H1 (cell line): ENCODE results near the gene G3BP1.

ENCODE experiments used
- CEBPB ChIP-seq: IDR thresholded peaks from 2 replicates; pipeline ENCODE4 v1.6.1; 2012; ENCODE audit warnings: low read depth, low read length
- EP300 ChIP-seq, 2 experiments: IDR thresholded peaks; 1 replicate in 1 of 2; 2 replicates in 1 of 2; pipeline ENCODE4 v1.6.1; 2011 to 2012; ENCODE audit warnings: low read depth in 2 of 2, low read length in 2 of 2, mild to moderate bottlenecking in 2 of 2, borderline replicate concordance in 1 of 2, inconsistent platforms in 1 of 2, moderate library complexity in 1 of 2
- HDAC2 ChIP-seq, 2 experiments: fragments of 300-600 bp in 1 of 2; sonication (generic) in 1 of 2; IDR thresholded peaks; 2 replicates each; pipeline ENCODE4 v1.6.1; 2011 to 2012; ENCODE audit warnings: low read depth in 2 of 2, low read length in 2 of 2, mild to moderate bottlenecking in 2 of 2, moderate library complexity in 2 of 2, borderline replicate concordance in 1 of 2, inconsistent platforms in 1 of 2
- KDM5A ChIP-seq: fragments of 200-600 bp; IDR thresholded peaks from 2 replicates; pipeline ENCODE4 v1.7.1; 2012; ENCODE audit warnings: mild to moderate bottlenecking, low read length, inconsistent platforms, mixed read lengths
- POLR2A ChIP-seq, 2 experiments: IDR thresholded peaks; 1 replicate in 1 of 2; 2 replicates in 1 of 2; pipeline ENCODE4 v1.6.1; 2011; ENCODE audit warnings: low read depth in 2 of 2, low read length in 2 of 2, mild to moderate bottlenecking in 2 of 2; ENCODE audit errors: control extremely low read depth in 1 of 2
- RAD21 ChIP-seq, 2 experiments: IDR thresholded peaks in 1 of 2; conservative IDR thresholded peaks in 1 of 2; 2 replicates each; pipeline ENCODE4 v1.6.1; 2011; ENCODE audit warnings: low read depth in 2 of 2, low read length in 2 of 2, improper control_type of control experiment in 1 of 2, inconsistent platforms in 1 of 2, mild to moderate bottlenecking in 1 of 2, moderate library complexity in 1 of 2
- TAF1 ChIP-seq: IDR thresholded peaks from 2 replicates; pipeline ENCODE4 v1.6.1; 2011; ENCODE audit warnings: mild to moderate bottlenecking, low read depth, low read length
- TBP ChIP-seq: IDR thresholded peaks from 2 replicates; pipeline ENCODE4 v1.6.1; 2011; ENCODE audit warnings: low read depth, low read length, improper control_type of control experiment
- TF ChIP-seq, protein P1 (sequence below): IDR thresholded peaks from 2 replicates; pipeline ENCODE4 v1.6.1; 2012; ENCODE audit warnings: inconsistent platforms
- TF ChIP-seq, protein P2 (sequence below), 3 experiments: IDR thresholded peaks; 1 replicate in 2 of 3; 2 replicates in 1 of 3; pipeline versions ENCODE4 v1.5.1 to v1.6.1; 2011; ENCODE audit warnings: low read length in 3 of 3, mild to moderate bottlenecking in 3 of 3, inconsistent platforms in 2 of 3, low read depth in 1 of 3, moderate library complexity in 1 of 3; ENCODE audit not compliant: insufficient read depth in 1 of 3; ENCODE audit errors: control extremely low read depth in 1 of 3
- TF ChIP-seq, protein P3 (sequence below): IDR thresholded peaks from 2 replicates; pipeline ENCODE4 v1.6.1; 2012; ENCODE audit warnings: inconsistent platforms

DNA sequence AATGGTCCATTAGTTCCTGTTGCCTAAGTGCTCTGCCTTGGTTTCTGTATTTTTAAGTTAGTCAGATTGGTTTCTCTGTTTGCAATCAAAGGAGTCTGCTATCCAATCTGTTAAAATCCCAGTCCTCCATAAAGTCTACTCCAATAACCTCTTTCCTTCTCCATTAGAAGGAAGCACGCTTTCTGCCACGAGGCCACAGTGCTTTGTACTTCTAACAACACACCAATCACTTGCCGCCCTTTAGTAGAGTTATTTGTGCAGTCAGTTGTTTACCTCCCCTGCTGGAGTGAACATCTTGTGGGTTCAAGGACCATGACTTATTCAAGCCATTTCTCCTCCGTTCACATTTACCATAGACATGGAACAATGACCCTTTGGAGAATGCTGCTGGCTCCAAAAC is 83.9 kb downstream of the G3BP1 start:
- TF ChIP-seq CEBPB (no peak), EP300 (IDR thresholded peaks at IDR 0.05; ENCODE audit: borderline replicate concordance in 1 of 2, low read depth in 2 of 2, low read length in 2 of 2) (no peak), HDAC2 (IDR thresholded peaks at IDR 0.05; ENCODE audit: borderline replicate concordance in 1 of 2, low read depth in 2 of 2, low read length in 2 of 2) (no peak), TBP (no peak), KDM5A (no peak), RAD21 (IDR thresholded peaks at IDR 0.05 in 1 of 2, conservative IDR thresholded peaks at IDR 0.05 in 1 of 2; ENCODE audit: low read depth in 2 of 2, low read length in 2 of 2) (no peak), TAF1 (no peak), POLR2A (IDR thresholded peaks at IDR 0.05; ENCODE audit: control extremely low read depth in 1 of 2, low read depth in 2 of 2, low read length in 2 of 2) (no peak)
- TF ChIP-seq, protein P1, sequence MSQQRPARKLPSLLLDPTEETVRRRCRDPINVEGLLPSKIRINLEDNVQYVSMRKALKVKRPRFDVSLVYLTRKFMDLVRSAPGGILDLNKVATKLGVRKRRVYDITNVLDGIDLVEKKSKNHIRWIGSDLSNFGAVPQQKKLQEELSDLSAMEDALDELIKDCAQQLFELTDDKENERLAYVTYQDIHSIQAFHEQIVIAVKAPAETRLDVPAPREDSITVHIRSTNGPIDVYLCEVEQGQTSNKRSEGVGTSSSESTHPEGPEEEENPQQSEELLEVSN = no peak
- TF ChIP-seq, protein P2, sequence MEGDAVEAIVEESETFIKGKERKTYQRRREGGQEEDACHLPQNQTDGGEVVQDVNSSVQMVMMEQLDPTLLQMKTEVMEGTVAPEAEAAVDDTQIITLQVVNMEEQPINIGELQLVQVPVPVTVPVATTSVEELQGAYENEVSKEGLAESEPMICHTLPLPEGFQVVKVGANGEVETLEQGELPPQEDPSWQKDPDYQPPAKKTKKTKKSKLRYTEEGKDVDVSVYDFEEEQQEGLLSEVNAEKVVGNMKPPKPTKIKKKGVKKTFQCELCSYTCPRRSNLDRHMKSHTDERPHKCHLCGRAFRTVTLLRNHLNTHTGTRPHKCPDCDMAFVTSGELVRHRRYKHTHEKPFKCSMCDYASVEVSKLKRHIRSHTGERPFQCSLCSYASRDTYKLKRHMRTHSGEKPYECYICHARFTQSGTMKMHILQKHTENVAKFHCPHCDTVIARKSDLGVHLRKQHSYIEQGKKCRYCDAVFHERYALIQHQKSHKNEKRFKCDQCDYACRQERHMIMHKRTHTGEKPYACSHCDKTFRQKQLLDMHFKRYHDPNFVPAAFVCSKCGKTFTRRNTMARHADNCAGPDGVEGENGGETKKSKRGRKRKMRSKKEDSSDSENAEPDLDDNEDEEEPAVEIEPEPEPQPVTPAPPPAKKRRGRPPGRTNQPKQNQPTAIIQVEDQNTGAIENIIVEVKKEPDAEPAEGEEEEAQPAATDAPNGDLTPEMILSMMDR (IDR thresholded peaks at IDR 0.05; ENCODE audit: control extremely low read depth in 1 of 3, insufficient read depth in 1 of 3, low read depth in 1 of 3, low read length in 3 of 3) = no peak
- TF ChIP-seq, protein P3, sequence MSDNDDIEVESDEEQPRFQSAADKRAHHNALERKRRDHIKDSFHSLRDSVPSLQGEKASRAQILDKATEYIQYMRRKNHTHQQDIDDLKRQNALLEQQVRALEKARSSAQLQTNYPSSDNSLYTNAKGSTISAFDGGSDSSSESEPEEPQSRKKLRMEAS = no peak
